ENCODE data around the gene EDARADD.
A peak's percentile ranks its signal among the peaks of the same experiment; 100 is the strongest.
"Not testable (repeated sequence)": the region's sequence is repeated elsewhere in the genome, so short reads cannot be mapped to it uniquely, and the experiment has no call there.

EDARADD gene

DNA sequence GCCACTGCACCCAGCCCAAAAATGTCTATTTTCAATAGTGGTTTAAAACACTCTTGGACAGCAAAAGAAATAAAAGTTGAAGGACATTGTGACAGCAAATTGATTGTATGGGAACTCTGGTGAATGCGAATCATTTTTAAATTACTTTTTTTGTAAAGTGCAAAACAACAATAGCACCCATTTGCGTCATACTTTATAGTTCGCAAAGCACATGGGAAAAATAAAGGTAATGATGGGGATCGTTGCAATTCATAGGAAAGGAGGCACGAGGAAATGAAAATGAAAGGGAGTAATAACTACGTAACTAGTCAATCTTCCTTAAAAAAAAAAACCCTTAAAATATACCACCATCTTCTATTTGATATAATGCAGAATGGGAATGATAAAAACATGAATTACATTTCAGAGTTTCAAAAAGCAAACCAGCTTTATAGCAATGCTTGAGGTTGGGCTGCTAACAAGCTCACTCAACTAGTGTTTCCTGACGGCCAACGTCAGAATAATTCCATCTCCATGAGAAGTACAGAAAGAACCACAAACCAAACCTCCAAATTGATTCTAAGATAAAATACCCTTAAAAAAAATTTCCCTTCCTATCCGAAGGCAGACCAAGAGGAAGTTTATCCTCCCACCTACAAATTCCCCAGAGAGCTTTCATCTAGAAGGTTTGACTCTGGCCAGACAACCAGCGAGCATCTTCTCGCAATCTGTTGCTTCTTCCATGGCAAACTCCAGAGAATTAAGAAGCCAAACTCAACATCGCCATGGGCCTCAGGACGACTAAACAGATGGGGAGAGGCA lies at the start of gene EDARADD:
TSS of gene EDARADD (plus strand) at position 606 of the 801 bp plus-strand sequence. CDS start at position 765, 159 bp downstream.
- DNase-seq (ENCODE audit: low read depth) = no peak

- no peak for DNase-seq (ENCODE audit: low read depth)
Observed at GRCh38 chr1:236345728-236346127, 48.4 kb upstream of the EDARADD start.

DNA sequence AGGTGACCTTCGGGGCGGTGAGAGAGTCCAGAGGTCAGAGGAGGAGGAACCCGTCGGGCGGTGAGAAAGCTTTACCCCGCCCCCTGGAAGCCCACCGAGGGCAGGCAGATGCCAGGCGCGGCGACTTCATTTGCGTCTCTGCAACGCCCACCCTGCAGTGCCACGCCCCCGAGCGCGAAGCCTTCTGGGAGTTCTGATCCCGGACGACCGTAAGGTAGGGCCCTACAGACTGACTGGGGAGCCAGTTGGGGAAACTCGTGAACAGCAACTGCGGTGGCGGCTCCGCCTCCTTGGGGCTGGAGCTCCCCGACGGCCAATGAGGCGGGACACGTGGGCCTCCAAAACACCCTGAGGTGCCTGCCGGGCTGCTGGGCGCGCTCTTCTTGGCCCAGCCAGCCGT lies 46.0 kb upstream of the EDARADD start:
- no peak for DNase-seq (ENCODE audit: low read depth)

DNA sequence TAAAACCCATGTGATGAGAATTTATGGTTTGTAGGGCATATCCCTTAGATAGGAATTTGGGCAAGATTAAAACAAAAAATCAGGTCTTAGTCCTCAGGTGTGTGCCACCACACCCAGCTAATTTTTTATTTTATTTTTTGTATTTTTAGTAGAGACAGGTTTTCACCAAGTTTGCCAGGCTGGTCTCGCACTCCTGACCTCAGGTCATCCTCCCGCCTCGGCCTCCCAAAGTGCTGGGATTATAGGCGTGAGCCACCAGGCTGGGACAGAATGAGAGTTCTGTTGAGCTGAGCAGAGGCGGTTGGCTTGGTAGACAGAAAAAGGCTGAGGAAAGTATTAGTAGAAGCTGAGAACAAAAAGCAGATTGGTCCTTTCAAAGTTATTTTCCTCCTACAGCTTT lies 43.8 kb upstream of the EDARADD start:
- DNase-seq (ENCODE audit: low read depth) = no peak

DNA sequence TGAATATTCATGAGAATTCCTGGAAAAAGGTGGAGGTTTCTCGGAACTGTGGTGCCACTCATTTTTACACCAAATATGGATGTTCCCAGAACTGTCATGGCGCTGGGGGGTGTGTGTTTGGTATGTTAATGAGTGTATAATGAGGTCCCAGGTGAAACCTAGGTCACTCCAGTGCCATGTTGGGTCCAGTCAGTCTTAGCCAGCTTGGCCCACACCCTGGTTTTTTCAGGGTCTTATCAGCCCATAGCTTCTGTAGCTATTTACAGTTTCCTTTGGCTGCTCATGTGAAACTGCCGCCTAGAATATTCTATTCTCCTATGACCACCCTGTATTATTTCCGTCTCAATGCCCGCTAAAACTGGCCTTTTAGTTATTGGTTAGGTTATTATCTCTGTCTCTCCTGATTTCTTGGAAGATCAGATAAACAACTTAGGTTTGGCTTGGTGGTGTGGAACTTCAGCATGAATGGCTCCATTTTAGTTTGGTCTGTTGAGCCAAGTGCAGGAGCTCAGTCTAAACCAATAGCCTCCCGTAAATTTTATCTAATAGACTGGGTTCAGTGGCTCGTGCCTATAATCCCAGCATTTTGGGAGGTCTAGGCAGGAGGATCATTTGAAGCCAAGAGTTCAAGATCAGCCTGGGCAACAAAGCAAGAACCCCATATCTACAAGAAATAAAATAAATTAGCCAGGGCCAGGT lies 42.1 kb upstream of the EDARADD start:
- DNase-seq (ENCODE audit: low read depth) = no peak

DNA sequence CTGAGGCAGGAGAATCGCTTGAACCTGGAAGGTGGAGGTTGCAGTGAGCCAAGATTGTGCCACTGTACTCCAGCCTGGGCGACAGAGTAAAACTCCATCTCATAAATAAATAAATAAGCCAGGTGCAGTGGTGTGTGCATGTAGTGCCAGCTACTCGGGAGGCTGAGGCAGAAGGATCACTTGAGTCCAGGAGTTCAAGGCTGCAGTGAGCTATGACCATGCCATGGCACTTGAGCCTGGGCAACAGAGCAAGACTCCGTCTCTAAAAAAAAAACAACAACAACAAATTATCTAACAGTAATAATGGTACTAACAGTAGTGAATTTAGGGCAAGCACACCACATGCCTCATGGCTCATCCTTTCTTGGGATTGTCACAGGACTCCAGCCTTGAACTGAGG lies 41.3 kb upstream of the EDARADD start:
- DNase-seq (ENCODE audit: low read depth) = not testable (repeated sequence)

- DNase-seq (ENCODE audit: low read depth) = no peak
Observed at GRCh38 chr1:236353813-236354212, 40.3 kb upstream of the EDARADD start.

DNA sequence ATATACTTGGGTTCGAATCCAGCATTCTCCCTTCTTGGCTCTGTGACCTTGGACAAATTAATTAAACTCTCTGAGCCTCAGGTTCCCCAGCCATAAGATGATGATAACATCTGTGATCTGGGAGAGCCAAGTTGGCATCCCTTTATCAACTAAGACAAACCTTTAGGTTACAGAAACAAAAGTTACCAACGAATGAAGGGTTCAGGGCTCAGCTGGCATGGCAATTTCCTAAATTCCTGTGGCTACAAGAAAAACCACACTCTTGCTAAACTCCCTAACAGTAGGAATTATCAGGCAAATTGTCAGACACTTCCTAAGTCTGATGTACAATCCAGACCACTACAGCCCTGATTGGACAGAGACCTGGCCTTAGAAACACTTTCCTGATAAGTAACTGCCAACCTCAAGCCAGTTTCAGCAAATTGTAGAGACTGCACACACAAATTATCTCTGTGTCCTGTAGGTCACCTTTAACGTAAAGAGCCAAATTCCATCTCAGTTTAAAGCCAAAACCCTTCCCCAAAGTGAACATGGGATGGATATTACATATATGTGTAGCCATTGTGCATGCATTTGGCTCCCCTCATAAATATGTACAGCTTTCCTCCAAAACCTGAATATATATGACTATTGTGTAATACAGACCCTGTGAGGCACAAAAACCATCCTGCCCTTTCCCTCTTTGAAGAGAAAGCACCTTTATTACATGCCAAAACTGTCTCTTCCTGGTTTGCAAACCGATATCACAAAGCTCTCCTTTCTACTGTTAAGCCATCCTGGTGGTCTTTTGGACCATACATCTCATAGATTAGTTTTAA lies 39.5 kb upstream of the EDARADD start:
- peak; percentile 24 for DNase-seq (ENCODE audit: low read depth)

DNA sequence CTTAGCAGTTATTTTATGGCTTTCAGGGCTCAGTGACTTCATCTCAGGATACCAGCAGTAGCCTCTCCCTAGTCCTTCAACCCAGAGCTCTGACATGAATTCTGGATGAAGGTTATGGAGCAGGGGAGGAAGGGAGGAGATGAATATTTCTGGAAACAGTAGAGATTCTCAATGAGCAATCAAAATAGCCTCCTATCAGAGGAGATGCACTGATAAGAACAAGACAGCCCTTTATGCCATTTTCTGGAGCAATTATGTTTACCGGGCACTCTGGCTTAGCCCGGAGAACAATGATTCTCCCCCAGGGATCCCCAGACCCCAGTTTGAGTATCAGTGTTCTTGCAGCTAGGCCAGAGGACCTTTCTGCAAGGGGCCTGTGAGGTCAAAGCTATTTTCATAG lies 37.9 kb upstream of the EDARADD start:
- DNase-seq (ENCODE audit: low read depth) = no peak

- no peak for DNase-seq (ENCODE audit: low read depth)
Observed at GRCh38 chr1:236361909-236362590, 32.0 kb upstream of the EDARADD start.

DNA sequence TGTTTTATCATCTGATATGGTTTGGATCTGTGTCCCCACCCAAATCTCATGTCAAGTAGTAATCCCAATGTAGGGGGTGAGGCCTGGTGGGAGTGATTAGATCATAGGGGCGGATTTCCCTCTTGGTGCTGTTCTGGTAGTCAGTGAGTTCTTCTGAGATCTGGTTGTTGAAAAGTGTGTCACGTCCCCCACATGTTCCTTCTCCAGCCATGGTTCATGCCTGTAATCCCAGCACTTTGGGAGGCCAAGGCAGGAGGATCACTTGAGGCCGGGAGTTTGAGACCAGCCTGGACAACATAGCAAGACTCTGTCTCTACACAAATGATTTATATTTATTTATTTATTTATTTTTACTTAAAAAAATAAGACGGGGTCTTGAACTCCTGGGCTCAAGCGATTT lies 30.8 kb upstream of the EDARADD start:
- DNase-seq (ENCODE audit: low read depth) = no peak

GRCh38 chr1:236365999-236366570 lies 28.0 kb upstream of the EDARADD start:
- no peak for DNase-seq (ENCODE audit: low read depth)

DNA sequence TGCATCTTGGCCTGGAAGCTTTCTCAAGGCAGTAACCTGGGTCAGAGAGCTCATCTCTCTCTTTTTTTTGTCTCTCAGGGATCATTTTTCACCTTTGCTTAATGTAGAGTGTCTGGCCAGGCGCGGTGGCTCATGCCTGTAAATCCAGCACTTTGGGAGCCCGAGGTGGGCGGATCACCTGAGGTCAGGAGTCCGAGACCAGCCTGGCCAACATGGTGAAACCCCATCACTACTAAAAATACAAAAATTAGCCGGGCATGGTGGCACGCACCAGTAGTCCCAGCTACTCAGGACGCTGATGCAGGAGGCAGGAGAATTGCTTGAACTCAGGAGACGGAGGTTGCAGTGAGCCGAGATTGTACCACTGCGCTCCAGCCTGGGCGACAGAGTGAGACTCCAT lies 27.4 kb upstream of the EDARADD start:
- DNase-seq (ENCODE audit: low read depth) = not testable (repeated sequence)

- no peak for DNase-seq (ENCODE audit: low read depth)
Observed at GRCh38 chr1:236370420-236370819, 23.7 kb upstream of the EDARADD start.

DNA sequence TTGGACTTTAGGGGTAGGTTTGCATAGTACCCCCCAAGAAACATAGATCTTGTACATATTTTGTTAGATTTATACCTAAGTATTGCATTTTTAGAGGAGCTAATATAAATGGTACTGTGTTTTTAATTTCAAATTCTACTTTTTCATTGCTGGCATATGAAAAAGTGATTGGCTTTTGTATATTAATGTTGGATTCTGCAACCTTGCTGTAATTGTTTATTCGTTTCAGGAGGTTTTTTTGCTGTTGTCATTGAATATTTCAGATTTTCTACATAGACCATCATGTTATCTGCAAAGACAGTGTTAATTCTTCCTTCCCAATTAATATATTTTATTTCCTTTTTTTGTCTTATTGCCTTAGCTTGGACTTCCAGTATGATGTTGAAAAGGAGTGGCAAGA lies 23.0 kb upstream of the EDARADD start:
- no peak for DNase-seq (ENCODE audit: low read depth)

- DNase-seq (ENCODE audit: low read depth) = no peak
Observed at GRCh38 chr1:236377832-236378535, 16.1 kb upstream of the EDARADD start.

GRCh38 chr1:236381565-236382158 lies 12.4 kb upstream of the EDARADD start:
- DNase-seq (ENCODE audit: low read depth) = no peak

DNA sequence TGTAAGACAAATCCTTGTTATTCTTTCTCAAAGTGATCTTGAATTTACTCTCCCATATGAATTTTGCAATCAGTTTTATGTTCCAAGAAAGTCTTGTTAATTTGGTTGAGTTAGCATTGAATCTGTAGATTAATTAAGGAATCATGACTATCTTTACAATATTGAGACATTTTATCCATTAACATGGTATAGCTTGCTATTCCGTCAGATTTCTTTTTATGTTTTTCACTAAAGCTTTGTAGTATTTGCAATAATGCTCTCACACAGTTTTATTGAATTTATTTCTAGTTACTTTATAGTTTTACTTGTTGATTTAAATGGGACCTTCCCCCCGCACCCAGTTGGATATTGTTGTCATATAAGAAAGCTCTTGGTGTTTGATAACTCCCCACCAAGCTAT lies 5.8 kb upstream of the EDARADD start:
- DNase-seq (ENCODE audit: low read depth) = no peak

- no peak for DNase-seq (ENCODE audit: low read depth)
Observed at GRCh38 chr1:236389253-236389652, 4.8 kb upstream of the EDARADD start.

- DNase-seq (ENCODE audit: low read depth) = no peak
Observed at GRCh38 chr1:236391008-236391407, 3.1 kb upstream of the EDARADD start.

- DNase-seq (ENCODE audit: low read depth) = no peak
Observed at GRCh38 chr1:236392182-236392581, 1.9 kb upstream of the EDARADD start.
